GM21390 (cell line): ENCODE data around the gene MTO1.
"Not testable (repeated sequence)": the region's sequence is repeated elsewhere in the genome, so short reads cannot be mapped to it uniquely, and the experiment has no call there.

Experiments
- ATAC-seq: cut with Tn5 transposase; IDR thresholded peaks from one replicate; pipeline ENCODE4 v1.9.1; 2021; ENCODE audit not compliant: unreplicated experiment

Gene MTO1

GRCh38 chr6:73525546-73526330 lies 64.2 kb downstream of the MTO1 start:
- ATAC-seq = no peak

GRCh38 chr6:73528897-73529296 lies 67.4 kb downstream of the MTO1 start:
- no peak for ATAC-seq

GRCh38 chr6:73532293-73532692 lies 70.8 kb downstream of the MTO1 start:
- no peak for ATAC-seq

DNA sequence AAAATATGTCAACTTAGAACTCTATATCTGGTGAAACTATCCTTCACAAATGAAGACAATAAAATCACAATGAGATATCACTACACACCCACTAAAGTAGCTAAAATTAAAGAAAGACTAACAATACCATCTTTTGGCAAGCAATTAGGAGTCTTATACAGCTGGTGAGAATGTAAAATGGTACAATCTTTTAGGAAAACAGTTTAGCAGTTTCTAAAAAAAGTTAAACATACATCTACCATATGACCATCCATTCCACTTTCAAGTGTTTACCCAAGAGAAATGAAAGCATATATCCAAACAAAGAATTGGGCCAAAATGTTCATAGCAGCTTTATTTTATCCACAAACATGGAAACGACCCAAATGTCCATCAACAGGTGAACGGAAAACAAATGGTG lies 73.1 kb downstream of the MTO1 start:
- ATAC-seq = no peak

DNA sequence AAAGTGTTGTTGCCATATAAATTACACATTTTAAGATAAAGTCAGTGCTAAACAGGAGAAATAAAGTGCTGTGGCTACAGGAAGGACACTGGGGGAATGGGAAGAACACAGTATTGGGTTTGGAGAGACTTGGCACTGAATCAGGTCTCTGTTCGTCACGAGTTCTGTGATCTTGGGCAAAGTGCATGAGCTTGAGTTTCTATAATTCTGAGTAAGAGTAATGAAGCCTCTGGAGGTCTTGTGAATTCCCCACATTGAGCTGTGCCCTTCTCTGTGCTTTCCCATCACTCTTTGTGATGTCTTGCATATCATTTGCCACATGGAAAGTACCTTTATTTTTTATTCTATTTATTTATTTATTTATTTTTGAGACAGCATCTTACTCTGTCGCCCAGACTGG lies 76.1 kb downstream of the MTO1 start:
- no peak for ATAC-seq

DNA sequence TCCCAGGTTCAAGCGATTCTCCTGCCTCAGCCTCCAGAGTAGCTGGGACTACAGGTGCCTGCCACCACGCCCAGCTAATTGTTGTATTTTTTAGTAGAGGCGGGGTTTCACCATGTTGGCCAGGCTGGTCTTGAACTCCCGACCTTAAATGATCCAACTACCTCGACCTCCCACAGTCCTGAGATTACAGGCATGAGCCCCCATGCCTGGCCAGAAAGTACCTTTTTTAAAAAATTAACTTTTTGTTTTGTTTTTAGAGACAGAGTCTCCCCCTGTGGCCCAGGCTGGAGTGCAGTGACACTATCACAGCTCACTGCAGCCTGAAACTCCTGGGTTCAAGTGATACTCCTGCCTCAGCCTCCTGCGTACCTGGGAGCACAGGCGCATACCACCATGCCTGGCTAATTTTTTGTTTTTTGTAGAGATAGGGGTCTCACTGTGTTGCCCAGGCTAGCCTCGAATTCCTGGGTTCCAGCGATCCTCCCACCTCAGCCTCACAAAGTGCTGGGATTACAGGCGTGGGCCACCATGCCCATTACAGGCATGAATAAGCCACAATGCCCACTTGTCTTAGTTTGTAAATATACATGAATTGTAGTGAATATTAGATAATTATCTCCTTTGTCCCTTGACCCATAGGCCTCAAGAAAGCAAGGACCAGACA lies 76.7 kb downstream of the MTO1 start:
- no peak for ATAC-seq

GRCh38 chr6:73542481-73542880 lies 80.9 kb downstream of the MTO1 start:
- ATAC-seq = not testable (repeated sequence)

- ATAC-seq = no peak
These were observed 81.4 kb downstream of the MTO1 start for GRCh38 chr6:73542891-73543290.

- ATAC-seq = no peak
These were observed 85.5 kb downstream of the MTO1 start for GRCh38 chr6:73547036-73547435.

- ATAC-seq = no peak
These were observed 87.2 kb downstream of the MTO1 start for GRCh38 chr6:73548458-73549446.

- not testable (repeated sequence) for ATAC-seq
These were observed 89.6 kb downstream of the MTO1 start for GRCh38 chr6:73551115-73551514.

GRCh38 chr6:73555380-73555949 lies 93.9 kb downstream of the MTO1 start:
- ATAC-seq = not testable (repeated sequence)

- ATAC-seq = no peak
These were observed 95.3 kb downstream of the MTO1 start for GRCh38 chr6:73556836-73557235.
